Suprapubic skin (tissue), 4 donors: ENCODE results near the gene NPSR1. TPM values are rescaled to one million over a fixed set of nuclear protein-coding genes. Genes with fewer than 3 reads are reported as not detected.

ENCODE experiments used
- DNase-seq, 2 donors: peaks; one replicate each; pipeline ENCODE4 v3.0.0-alpha.2; 2019; ENCODE audit warnings: low spot score in 2 of 2
- H3K27ac ChIP-seq: fragments of 200-600 bp; sonication (generic); one replicate; pipeline ENCODE4 v1.5.1; 2019
- H3K27me3 ChIP-seq: fragments of 200-600 bp; sonication (generic); one replicate; pipeline ENCODE4 v1.5.1; 2019
- H3K36me3 ChIP-seq: fragments of 200-600 bp; sonication (generic); one replicate; pipeline ENCODE4 v1.5.1; 2019
- H3K4me1 ChIP-seq: fragments of 200-600 bp; sonication (generic); one replicate; pipeline ENCODE4 v1.5.1; 2019
- H3K4me3 ChIP-seq: fragments of 200-600 bp; sonication (generic); one replicate; pipeline ENCODE4 v1.5.1; 2019; ENCODE audit warnings: mild to moderate bottlenecking
- H3K9me3 ChIP-seq: fragments of 200-600 bp; sonication (generic); one replicate; pipeline ENCODE4 v1.5.1; 2019
- EP300 ChIP-seq: sonication (generic); formaldehyde crosslinking; IDR thresholded peaks from one replicate; pipeline ENCODE4 v1.6.1; 2017; ENCODE audit warnings: antibody characterized with exemption
- POLR2A ChIP-seq, 2 donors: fragments of 450-650 bp; IDR thresholded peaks; one replicate each; pipeline ENCODE4 v1.6.1; 2017; ENCODE audit warnings: antibody characterized with exemption in 2 of 2, mild to moderate bottlenecking in 2 of 2, moderate library complexity in 2 of 2
- POLR2AphosphoS5 ChIP-seq, 3 donors: sonication (generic); formaldehyde crosslinking; IDR thresholded peaks; one replicate each; pipeline ENCODE4 v1.6.1; 2017; ENCODE audit warnings: antibody characterized with exemption in 3 of 3
- WGBS: methylation state at CpG from one replicate; pipeline ENCODE4 v1.1.5; 2018; 5-methylcytosine and 5-hydroxymethylcytosine counted together
- total RNA-seq, 4 donors: library from RNA; depleted of rRNA; stranded (reverse); fragments of >200 nt; gene quantifications; one replicate each; pipeline ENCODE4 v1.1.0, GENCODE V29; 2016
- TF ChIP-seq, protein P1 (sequence below), 2 donors: fragments of 200-600 bp in 1 of 2; fragments of 450-650 bp in 1 of 2; sonication (generic) in 1 of 2; IDR thresholded peaks; one replicate each; pipeline ENCODE4 v1.5.1; 2016 to 2019; ENCODE audit warnings: antibody characterized with exemption in 2 of 2, mild to moderate bottlenecking in 1 of 2, moderate library complexity in 1 of 2

The NPSR1 gene
- total RNA-seq, 4 donors from 2014 or later = not detected

DNA sequence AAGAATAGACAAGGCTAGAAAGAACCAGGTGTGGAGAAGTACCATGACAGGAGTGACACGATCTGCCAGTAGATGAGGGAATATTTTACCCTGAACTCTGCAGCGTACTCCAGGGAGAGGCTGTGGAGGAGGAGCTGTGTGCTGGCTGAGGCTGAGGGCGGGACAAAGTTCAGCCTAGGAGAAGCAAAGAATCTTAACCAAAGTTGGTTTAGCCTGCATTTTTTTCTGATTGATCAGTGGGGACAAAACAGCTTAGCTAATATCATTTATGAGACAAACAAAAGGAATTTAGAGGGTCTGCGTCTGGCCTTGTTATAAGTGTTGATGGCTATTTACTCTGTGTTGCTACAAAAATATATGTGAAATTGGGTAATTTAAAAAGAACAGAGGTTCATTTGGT lies 5.2 kb upstream of the NPSR1 start:
- Histone ChIP-seq H3K27me3 (no peaks in the 10 kb centered on the region), H3K9me3 (no peaks in the 10 kb centered on the region), H3K4me3 (no peak overlapping the region), H3K4me1 (no peaks in the 10 kb centered on the region), H3K36me3 (no peaks in the 10 kb centered on the region), H3K27ac (no peak overlapping the region)
- 74% methylated on average over 4 of the region's 4 CpGs for whole genome bisulfite sequencing
- TF ChIP-seq POLR2A (IDR thresholded peaks at IDR 0.05) (no peak), POLR2AphosphoS5 (IDR thresholded peaks at IDR 0.05) (no peak), EP300 (no peak)
- TF ChIP-seq, protein P1, sequence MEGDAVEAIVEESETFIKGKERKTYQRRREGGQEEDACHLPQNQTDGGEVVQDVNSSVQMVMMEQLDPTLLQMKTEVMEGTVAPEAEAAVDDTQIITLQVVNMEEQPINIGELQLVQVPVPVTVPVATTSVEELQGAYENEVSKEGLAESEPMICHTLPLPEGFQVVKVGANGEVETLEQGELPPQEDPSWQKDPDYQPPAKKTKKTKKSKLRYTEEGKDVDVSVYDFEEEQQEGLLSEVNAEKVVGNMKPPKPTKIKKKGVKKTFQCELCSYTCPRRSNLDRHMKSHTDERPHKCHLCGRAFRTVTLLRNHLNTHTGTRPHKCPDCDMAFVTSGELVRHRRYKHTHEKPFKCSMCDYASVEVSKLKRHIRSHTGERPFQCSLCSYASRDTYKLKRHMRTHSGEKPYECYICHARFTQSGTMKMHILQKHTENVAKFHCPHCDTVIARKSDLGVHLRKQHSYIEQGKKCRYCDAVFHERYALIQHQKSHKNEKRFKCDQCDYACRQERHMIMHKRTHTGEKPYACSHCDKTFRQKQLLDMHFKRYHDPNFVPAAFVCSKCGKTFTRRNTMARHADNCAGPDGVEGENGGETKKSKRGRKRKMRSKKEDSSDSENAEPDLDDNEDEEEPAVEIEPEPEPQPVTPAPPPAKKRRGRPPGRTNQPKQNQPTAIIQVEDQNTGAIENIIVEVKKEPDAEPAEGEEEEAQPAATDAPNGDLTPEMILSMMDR (IDR thresholded peaks at IDR 0.05) = no peak
- DNase-seq = no peak

DNA sequence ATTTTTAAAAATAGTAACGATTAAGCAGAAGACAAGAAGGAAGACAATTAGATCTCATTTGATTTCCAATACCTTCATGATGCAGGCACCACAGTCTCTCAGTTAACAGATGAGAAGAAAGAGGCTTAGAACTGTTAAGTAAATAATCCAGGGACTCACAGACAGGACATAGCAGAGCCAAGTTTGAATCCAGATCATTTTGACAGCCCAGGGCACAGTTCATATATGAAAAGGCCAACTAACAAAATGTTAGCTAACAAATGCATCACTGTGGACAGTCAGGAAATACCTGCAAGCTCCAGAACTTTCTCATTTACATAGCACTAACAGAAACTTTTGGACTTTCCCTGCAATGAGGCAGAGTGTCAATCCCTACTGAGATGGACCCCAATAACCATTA lies 4.2 kb upstream of the NPSR1 start:
- H3K4me1 ChIP-seq = no peaks in the 10 kb centered on the region
- H3K36me3 ChIP-seq = no peaks in the 10 kb centered on the region
- no peak overlapping the region for H3K27ac ChIP-seq
- H3K9me3 ChIP-seq = no peaks in the 10 kb centered on the region
- 77% methylated on average over 1 of the region's 1 CpG for WGBS
- no peak for TF ChIP-seq EP300
- TF ChIP-seq, protein P1 (IDR thresholded peaks at IDR 0.05) = no peak
- TF ChIP-seq POLR2AphosphoS5 (IDR thresholded peaks at IDR 0.05) = no peak
- DNase-seq = no peak
- no peak overlapping the region for H3K4me3 ChIP-seq
- H3K27me3 ChIP-seq = no peaks in the 10 kb centered on the region

DNA sequence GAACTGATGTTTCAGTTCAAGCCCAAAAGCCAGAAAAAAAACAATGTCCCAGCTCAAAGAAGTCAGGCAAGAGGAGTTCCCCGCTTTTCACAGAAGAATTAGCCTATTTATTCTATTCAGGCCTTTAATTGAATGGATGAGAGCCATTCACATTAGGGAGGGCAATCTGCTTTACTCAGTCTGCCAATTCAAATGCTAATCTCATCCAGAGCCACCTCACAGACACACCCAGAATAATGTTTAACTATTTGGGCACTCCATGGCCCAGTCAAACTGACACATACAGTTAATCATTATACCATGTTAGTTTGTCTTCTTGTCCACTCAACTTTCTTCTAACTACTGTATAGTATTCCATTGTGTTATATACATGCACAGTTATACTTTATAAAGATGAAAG lies 2.6 kb upstream of the NPSR1 start:
- Histone ChIP-seq H3K9me3 (no peaks in the 10 kb centered on the region), H3K4me1 (no peaks in the 10 kb centered on the region), H3K27ac (no peak overlapping the region), H3K27me3 (no peaks in the 10 kb centered on the region), H3K36me3 (no peaks in the 10 kb centered on the region), H3K4me3 (no peak overlapping the region)
- TF ChIP-seq EP300 (no peak), POLR2AphosphoS5 (IDR thresholded peaks at IDR 0.05) (no peak), POLR2A (IDR thresholded peaks at IDR 0.05) (no peak)
- TF ChIP-seq, protein P1 (IDR thresholded peaks at IDR 0.05) = no peak
- no peak for DNase-seq
- WGBS = 94% methylated on average over 1 of the region's 1 CpG

DNA sequence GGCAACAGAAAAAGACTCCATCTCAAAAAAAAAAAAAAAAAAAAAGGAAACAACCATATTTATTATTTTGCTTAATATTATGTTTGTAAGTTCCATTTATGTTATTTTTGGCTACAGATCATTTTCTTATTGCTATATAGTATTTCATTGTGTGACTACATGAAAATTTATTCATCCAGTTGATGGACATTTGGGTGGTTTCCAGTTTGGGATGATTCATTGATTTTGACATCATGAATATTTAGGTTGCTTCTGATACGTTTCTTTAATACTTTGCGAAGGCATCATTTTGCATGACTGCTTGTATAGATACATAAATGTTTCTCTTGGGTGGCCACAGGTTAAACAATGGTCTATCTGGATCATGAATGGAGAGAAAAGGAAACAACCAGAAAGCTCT lies 2.0 kb upstream of the NPSR1 start:
- no peaks in the 10 kb centered on the region for H3K4me1 ChIP-seq
- DNase-seq = no peak
- H3K4me3 ChIP-seq = no peak overlapping the region
- H3K27ac ChIP-seq = no peak overlapping the region
- no peaks in the 10 kb centered on the region for H3K27me3 ChIP-seq
- H3K9me3 ChIP-seq = no peaks in the 10 kb centered on the region
- TF ChIP-seq, protein P1 (IDR thresholded peaks at IDR 0.05) = no peak
- TF ChIP-seq EP300 (no peak), POLR2AphosphoS5 (IDR thresholded peaks at IDR 0.05) (no peak), POLR2A (IDR thresholded peaks at IDR 0.05) (no peak)
- 66% methylated on average over 2 of the region's 2 CpGs for WGBS
- no peaks in the 10 kb centered on the region for H3K36me3 ChIP-seq

DNA sequence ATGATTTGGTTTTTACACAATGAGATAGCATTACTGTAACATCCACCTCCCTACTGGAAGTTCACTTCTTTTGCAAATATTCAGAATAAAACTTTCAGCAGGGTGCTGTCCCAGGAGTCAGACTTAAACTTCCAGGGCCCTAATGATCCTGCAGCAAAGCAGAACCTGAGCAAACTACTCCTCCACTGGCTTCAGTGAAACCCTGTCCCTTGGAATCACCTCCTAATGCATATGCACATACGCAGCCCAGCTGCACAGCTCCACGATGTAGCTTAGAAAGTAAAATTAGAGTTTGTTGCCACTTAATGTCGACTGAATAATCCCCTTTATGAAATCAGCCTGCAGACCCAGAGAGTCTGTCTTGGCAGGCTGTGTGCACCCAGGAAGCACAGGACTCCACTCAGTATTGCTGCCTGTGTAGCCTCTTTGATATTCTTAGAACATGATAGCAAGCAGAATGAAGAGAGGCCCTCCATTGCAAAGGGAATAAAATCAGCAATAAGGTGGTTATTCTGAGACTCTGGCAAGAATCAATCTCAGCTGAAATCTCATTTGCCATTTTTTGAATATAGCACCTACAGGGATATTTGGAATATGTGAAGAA lies 1.6 kb downstream of the NPSR1 start:
- no peaks in the 10 kb centered on the region for H3K36me3 ChIP-seq
- H3K27me3 ChIP-seq = no peaks in the 10 kb centered on the region
- WGBS = 47% methylated on average over 3 of the region's 3 CpGs
- no peaks in the 10 kb centered on the region for H3K9me3 ChIP-seq
- TF ChIP-seq POLR2AphosphoS5 (IDR thresholded peaks at IDR 0.05) (no peak), POLR2A (IDR thresholded peaks at IDR 0.05) (no peak), EP300 (no peak)
- TF ChIP-seq, protein P1 (IDR thresholded peaks at IDR 0.05) = no peak
- H3K4me3 ChIP-seq = no peak overlapping the region
- H3K27ac ChIP-seq = no peak overlapping the region
- no peak for DNase-seq
- H3K4me1 ChIP-seq = no peaks in the 10 kb centered on the region
